ENCODE data around the gene PSG3.
"Not testable (repeated sequence)": the region's sequence is repeated elsewhere in the genome, so short reads cannot be mapped to it uniquely, and the experiment has no call there.

- not testable (repeated sequence) for TF ChIP-seq CTCF, POLR2A (IDR thresholded peaks at IDR 0.05)
Measured at GRCh38 chr19:42740381-42740780, at the start of gene PSG3.

Data from heart left ventricle (tissue), 13 donors.